GM20431 (cell line): ENCODE data around the gene RCAN1.
"Not testable (repeated sequence)": the region's sequence is repeated elsewhere in the genome, so short reads cannot be mapped to it uniquely, and the experiment has no call there.

Source experiments
- in situ Hi-C: fragments of 300-500 bp; cut with MseI, MboI; formaldehyde crosslinking; loops from one replicate; pipeline ENCODE4 v1.15.0; 2020; ENCODE audit warnings: low sequenced_read_pairs; ENCODE audit not compliant: unreplicated experiment

Gene RCAN1

GRCh38 chr21:34498623-34499022, 116.3 kb downstream of the RCAN1 start:
- in situ Hi-C loops: no loop called here

GRCh38 chr21:34483854-34484253, 131.1 kb downstream of the RCAN1 start:
- in situ Hi-C loops: not testable (repeated sequence)

DNA sequence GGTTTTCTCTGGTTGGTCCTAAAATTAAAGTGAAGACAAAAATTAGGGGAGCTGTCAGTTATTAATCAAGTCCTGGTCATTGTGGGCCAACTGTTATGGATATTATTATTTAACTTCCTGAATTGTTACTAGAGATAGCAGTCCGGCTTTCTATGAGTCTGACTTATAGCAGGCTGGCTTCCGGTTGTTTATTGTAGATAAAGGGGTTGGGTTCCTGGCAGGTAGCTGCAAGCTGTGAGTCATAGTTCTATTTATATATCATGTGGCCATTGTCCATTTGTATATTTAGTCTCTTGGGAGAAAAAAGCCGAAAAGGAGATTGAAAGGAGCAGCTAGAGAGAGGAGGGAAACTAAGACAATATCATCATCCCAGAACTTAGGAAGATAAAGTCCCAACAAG, 131.5 kb downstream of the RCAN1 start:
- in situ Hi-C loops: not testable (repeated sequence)

DNA sequence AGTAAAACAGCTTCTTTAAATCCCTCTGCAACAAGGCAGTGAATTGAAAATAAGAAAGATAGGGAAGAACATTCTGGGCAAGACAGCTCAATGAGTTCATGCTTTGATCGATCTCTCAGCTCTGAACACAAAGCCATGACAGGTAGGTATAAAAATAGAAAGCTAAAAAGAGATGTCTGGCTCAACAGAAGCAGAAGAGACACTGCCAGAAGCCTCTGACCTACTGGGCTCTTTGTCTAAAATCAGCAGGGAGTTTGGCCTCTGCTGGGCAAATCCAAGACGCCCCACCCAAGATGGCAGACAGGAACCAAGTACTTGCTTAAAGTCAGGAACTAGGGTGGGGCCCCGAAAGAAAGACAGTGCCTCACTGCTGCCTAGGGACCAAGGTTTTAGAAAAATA, 147.6 kb downstream of the RCAN1 start:
- in situ Hi-C loops: not testable (repeated sequence)
